Stimulated activated CD8-positive, alpha-beta memory T cell treated with anti-CD3 and anti-CD28 coated beads, Interleukin-4, amount 100 ng/mL, for 1 hour (primary cell): ENCODE measurements around the gene PIK3IP1.
"Not testable (repeated sequence)": the region's sequence is repeated elsewhere in the genome, so short reads cannot be mapped to it uniquely, and the experiment has no call there.

Source experiments
- DNase-seq, 2 donors: peaks; one replicate each; pipeline ENCODE4 v3.0.0-alpha.2; 2020; ENCODE audit warnings: low read depth in 2 of 2, low spot score in 1 of 2

Gene PIK3IP1, protein sequence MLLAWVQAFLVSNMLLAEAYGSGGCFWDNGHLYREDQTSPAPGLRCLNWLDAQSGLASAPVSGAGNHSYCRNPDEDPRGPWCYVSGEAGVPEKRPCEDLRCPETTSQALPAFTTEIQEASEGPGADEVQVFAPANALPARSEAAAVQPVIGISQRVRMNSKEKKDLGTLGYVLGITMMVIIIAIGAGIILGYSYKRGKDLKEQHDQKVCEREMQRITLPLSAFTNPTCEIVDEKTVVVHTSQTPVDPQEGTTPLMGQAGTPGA

DNA sequence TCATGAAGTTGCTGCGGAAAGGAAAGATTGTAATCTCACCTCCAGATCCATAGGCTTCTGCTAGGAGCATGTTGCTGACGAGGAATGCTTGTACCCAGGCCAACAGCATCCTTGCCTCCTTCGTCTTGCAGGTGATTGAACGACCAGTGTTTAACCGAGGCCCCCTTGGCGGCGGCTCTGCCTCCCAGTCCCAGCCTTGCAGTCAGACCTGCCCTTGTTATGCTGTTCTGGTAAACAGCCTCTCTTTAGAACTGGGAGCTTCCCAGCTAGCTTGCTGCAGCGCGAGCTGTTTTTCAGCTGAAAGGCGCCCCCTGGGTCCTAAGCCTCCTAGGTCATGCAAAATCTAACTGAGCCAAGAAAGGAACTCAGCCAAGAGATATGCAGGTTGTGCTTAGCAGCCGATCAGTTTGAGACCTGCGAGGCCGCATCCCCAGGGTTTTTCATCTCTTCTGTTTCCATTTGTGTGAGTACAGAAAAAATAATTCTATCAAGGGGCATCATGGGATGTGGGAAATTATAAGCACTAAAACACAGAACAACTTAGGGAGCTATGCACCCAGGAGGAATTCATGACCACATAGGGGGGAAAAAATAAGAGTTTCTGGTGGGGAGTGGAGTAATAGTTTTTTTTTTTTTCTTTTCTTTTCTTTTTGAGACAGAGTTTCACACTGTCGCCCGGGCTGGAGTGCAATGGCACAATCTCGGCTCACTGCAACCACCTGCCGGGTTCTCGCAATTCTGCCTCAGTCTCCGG lies at the start of gene PIK3IP1:
Gene PIK3IP1 (minus strand): TSS at position 253 of the 754 bp plus-strand sequence. CDS start 144 bp downstream, at position 109.
- DNase-seq: peak; percentile 70 to 79

DNA sequence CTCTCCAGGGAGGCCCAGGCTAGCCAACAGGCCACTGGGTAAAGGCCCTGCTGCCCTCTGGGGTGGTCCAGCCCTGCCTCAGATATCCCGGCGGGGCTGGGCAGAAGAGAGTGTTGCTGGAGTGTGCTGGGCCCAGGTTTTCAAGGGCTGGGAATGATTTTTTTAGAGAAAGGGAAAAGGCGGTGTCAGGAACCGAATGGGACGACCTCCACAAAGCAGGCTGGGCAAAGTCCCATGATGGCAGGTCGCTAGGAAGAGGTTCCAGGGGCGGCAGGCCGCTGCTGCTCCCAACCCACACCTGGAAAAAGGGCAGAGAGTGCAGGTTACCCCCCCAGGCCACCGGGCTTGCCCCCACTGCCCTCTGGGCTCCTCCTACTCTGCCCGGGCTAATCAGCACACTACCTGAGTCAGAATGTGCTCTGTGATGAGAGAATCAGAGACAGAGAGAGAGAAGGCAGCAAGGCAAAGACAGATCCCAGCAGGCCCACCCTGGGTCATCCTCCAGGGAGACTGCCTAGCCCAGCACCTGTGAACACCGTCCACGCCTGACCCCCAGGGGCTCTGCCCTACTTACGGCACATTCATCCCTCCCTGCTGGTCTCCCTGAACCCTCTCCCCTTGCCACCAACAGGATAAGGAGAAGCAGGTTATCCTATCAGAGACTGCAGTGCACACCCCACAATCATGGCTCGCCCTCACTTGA lies 49.2 kb upstream of the PIK3IP1 start:
- DNase-seq: no peak

DNA sequence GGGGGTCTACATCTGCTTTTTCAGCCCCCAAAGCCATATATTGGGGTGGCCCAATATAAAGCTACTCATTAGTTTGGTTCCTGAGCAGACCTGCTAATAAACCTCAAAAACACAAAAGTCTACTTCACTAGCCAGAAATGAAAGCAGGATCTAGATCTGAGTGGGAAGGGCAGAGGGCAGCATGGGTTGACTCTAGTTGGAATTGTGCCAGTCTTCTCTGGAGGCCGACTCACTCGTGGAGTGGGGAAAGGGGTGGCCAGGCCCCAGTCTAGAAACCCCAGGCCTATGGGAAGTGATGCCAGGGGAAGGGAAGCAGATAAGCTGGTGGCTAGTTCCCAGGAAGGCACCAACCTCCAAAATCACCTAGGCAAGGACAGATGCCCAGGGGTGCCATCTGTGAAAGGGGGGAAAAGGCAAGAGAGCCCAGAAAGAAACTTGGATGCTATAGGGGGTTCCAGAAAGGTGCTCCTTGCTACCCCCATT lies 48.5 kb upstream of the PIK3IP1 start:
- DNase-seq: no peak

DNA sequence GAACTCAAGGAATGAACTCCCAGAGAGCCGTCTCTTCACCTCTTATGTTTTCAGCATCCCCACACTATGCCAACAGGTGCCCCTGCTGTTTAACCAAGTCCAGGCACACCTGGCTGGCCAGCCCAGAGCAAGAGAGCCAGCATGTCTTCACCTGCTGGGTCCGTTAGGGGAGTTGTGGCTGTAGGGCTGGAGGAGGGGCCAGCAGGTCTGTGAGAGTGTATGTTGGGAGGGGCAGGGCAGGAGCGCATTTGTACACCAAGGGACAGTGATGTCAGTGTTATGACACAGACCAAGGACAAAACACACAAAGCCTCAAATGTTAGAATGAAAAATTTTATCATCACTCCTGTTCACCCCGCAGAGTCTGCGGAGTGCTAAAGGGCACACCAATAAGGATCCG lies 48.1 kb upstream of the PIK3IP1 start:
- DNase-seq: no peak

DNA sequence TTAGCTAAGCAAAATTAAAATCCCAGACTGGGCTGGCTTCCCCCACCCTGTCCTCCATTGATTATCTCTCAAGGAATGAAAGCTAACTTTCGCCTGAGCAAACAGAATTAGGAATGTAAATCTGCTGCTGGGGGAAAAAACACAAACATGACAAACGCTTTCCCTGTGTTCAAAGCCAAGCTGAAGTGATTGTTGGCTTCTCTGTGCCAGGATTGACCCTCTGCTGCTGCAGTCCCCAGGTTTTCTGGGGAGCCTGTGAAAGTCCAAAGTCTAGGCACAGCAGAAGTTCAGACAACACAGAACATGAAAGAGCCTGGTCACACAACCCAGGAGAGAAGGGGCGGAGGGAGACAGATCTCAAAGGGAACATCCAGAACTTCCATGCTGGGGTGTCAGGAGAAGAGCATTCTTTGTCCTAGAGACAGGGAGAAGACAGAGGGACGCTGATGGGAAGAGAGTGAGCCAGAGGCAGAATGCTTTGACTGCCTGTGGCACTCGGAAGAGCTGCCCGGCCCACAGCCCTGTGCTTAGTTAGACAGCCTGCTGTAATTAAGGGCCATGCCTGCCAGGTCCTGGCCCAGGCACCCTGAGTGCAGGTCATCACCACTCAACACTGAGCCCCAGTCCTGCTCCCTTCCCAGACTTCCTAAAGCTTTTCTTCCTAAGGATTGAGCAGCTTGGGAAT lies 47.0 kb upstream of the PIK3IP1 start:
- DNase-seq: no peak

DNA sequence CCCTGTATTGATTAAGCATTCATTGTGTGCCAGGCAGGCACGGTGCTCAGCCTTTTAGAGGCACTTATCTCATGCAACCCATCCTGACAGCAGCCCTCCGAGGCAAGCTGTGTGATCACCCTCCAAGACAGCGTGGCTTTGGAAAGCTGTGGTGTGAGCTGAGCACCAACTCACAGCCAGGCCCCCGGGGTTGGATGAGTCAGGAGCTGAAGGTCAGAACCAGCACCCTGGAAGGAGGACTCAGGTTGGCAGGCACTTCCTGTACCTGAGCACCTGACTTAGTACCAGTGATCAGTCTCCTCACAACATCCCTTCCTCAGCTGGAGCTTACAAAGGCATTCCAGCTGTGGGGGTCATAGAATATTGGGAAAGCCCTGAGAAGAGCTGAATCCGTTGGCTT lies 44.9 kb upstream of the PIK3IP1 start:
- no peak for DNase-seq

DNA sequence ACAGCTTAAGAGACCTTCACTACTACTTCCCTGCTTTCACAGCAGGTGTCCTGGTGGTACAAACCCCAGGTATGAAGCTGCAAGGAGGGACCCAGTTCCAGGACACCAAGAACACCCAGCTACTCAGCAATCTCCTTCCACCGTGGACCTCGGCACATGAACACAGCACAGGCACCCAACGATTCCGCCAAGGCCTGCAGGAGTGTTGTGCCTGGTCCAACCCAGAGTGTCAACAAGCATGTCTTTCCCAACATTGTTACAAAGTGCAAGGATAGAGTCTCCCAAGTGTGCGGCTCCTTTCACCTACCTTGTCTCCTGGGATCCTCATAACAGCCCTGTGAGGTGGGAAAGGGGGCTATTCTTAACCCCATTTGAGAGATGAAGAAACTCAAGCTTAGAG lies 42.0 kb upstream of the PIK3IP1 start:
- no peak for DNase-seq

DNA sequence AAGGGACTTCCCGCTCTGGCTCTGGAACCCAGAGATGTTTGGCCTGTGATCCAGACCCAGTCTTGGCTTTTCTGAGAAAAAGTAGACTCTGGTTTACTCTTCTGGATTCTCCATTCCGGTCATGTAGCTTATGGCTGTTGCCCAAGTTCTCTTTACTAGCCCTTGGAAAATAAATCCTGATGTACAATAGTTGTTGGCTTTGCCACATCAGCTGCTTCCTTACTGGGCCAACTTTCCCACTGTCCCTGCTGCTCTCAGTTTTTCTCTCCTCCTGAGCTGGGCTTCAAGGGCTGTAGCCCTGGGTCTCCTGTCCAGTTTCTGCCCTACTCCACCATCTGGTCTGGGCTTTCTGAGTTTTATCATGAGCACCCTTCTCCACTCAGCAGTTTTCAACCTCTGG lies 41.4 kb upstream of the PIK3IP1 start:
- DNase-seq: no peak

DNA sequence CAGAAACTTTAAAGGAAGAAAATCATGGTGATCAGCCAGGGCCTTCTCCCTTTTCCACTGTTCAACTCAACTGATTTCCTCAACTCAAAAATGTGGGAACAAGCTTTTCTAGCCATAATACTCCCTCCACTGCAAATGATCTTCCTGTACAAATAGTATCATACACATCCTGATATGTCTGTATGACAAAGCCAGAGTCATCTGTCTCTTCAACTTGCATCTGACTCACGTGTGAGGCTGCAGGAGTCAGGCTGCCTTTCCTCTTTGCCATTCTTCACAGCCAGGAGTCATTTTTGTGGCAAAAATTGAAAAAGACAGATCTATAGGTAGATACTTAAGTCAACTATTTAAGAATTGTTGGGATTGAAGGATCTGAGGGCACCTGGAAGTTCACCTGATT lies 40.6 kb upstream of the PIK3IP1 start:
- no peak for DNase-seq

DNA sequence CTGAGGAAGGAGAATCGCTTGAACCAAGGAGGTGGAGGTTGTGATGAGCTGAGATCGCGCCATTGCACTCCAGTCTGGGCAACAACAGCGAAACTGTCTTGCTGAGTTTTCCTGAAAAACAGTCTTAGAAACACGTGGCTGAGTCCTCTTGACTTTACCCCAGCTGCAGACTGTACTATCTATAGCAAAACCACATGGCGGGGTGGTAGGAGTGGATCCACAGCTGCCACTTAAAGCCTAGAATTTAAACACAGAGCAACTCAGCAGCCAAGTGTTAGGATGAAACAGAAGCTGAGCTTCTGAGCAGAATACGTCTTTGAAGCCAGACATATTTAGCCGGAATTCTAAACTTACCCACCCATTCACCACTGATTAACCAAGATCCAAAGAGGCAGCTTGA lies 39.7 kb upstream of the PIK3IP1 start:
- DNase-seq: no peak

DNA sequence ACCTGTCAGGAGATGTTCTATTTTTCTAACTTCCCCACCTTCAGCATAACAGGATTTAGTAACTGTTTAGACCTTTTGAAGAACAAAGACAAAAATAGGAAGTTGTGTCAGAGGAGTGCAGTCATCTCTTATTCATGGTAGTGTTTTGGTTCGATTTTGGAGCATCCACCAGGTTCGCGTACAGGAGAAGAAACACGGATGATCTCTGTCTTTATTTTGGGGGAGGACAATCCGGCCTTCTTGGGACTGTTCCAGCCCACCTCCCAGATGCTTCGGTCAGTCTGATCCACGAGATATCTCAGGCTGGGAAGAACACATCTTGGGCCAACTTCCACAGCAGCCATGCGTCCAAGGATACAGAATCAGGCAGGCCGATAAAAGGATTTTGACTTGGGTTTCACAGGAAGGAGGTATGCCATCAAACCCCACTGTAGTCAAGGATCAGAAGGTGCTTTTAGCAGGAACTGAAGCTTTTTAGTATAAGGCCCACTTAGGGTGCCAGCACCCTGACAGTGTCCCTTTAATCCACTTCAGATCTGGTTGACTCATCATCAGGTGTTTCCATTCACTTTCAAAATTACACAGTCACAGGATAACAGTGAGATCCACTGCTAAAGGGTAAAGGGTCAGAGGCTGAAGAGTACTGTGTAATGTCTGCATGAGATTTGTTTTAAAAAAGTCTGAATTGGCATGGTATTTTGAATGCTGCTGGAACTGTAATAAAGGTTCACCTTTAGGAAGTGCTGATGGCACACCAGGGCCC lies 37.3 kb upstream of the PIK3IP1 start:
- no peak for DNase-seq

DNA sequence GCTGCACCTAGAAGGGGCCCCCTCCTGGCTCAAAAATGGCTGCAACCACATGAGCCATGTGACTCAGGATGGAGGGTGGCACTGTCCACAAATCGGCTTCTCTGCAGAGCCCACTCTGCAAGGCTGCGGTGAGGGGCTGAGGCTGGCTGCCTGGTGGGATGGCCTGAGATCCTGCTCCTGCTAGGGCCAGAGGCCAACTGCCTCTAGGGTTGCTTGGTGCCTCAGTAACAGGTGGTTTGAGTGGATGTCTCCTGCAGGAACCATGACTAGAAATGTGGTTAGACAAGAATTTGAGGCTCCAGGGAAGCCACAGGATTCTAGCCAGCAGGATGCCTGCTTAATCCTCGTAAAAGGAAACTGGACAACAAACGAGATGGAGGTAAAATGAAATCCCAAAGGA lies 36.7 kb upstream of the PIK3IP1 start:
- DNase-seq: no peak

DNA sequence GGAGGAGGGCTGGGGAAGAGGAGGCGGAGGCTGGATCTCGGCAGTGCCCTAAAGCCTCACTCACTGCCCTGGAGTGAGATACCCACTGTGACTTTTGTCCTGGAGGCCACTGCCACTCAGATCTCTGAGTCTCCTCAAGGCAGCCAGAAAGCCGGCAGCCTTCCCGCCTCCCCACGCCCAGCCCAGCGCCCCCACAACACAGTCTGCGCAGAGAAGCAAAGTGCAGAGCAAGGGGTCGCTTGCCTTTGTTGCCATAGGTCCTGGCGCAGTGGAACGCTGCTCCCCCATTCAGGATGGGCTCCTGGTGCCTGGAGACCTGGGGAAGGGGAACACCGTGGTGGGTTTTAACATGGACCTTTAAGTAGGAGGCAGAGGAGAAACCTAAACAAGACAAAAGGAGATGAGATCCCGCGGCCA lies 36.3 kb upstream of the PIK3IP1 start:
- no peak for DNase-seq

DNA sequence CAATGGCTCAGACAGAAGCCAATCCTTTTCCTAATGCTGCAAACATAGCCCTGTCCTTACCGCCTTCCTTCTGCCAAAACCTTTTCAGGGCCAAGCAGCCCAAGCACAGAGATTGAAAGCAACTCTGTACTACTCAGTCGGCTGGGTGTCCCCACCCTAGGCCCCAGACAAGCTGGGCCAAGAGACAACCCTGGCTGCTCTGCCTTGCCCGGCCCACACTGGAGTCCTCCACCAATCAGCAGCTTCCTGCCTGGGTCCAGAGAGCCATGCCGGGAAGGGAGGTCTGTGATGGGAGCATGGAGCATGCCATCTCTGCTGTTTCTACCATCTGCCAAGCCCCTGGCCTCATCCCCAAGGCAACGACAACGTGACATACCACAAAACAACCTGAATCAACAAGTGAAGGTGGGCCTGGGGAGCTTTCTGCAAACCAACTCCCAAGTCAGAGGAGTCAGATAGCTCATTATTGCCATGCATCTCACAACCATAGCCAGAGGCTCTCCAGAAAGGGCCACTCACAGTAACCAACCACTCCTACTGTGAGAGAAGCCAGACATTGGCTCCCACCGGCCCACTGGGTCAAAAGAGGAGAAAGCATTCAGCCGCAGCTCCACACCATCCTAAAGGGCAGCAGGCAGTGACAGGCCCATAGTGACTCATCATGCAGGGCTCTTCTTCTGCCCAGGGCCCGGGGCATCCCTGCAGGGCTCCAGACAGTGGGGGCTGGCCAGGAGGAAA lies 35.7 kb upstream of the PIK3IP1 start:
- no peak for DNase-seq

DNA sequence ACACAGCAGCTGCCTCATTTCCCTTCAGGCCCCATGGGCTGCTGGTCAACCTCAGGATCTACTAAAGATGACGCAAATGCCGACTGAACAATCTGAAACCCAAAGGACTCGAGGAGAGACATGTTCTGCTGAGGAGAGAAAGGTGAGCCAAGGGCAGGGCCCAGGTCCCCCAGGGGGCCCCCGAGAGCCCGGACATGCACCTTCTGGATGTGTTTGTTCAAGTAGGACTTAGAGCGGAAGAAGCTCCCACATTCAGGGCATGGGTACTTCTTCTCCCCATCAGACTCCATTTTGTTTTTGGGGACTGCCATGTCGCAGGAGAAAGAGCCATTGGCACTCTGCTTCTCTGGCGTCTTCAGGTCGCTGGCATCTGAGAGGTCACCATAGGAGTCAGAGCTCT lies 34.6 kb upstream of the PIK3IP1 start:
- DNase-seq: no peak

DNA sequence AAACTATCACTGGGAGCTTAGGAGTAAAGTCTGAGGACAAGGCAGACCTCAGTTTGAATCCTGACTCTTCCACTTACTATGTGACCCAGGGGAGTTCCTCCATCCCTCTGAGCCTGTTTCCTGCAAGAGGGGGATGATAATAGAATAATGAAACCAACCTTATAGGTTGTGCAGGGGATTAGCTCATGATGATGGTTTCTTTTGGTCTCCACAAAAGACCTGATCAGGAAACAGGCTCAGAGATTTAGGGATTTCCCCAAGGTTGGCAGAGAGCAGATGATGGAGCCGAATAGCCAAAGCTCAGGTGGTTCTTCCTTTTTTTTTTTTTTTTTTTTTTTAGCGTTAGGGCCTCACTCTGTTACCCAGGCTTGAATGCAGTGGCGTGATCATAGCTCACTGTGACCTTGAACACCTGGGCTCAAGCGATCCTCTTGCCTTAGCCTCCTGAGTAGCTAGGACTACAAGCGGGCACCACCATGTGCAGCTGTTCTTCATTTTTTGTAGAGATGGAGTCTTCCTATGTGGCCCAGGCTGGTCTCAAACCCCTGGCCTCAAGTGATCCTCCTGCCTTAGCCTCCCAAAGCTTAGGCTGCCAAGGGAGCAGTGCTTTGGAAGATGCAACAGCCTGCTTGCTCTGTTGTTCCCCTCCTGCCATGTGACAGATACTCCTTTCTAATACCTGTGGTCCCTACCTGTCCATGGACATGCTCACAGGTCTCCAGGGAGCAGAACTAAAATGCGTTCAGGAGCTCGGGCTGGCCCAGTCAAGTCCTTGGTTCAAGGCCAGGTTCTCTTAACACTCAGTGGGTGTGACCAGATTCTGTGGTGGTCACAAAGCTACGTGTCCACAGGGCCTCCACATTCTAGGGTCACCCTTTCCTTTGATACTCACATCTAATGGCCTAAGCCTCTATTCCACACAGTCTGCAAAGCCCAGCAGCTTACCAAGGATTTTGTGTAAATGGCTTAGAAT lies 31.6 kb upstream of the PIK3IP1 start:
- DNase-seq: no peak

DNA sequence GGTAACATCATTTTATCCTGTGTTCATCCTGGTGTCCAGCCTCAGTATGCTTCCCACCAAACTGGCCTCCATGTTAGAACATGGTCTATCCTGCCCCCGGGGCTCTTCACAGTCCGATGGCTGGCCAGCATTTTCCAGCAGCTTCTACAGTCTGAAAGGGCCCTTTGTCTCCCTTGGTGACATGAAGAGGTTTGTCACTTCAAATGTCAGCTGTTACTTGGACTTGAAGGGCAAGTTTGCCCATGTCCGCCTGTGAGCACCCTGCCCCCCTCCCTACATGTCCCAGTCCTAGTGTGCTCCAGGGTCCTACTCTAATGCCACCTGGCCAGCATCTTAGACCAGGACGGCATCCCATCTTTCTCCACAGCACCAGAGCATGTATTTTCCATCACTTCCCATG lies 29.1 kb upstream of the PIK3IP1 start:
- no peak for DNase-seq

DNA sequence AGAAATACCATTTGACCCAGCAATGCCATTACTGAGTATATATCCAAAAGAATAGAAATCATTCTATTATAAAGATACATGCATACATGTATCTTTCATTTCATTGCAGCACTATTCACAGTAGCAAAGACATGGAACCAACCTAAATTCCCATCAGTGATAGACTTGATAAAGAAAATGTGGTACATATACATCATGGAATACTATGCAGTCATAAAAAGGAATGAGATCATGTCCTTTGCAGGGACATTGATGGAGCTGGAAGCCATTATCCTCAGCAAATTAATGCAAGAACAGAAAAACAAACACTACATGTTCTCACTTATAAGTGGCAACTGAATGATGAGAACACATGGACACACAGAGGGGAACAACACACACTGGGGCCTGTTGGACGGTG lies 21.9 kb upstream of the PIK3IP1 start:
- not testable (repeated sequence) for DNase-seq
